Activated CD8-positive, alpha-beta memory T cell treated with anti-CD3 and anti-CD28 coated beads, Interleukin-2, amount 50 U/mL, for 24 hours (primary cell): ENCODE results near the gene IRF4.

Experiments used
- DNase-seq: peaks from one replicate; pipeline ENCODE4 v3.0.0-alpha.2; 2020; ENCODE audit errors: extremely low read depth

The IRF4 gene

DNA sequence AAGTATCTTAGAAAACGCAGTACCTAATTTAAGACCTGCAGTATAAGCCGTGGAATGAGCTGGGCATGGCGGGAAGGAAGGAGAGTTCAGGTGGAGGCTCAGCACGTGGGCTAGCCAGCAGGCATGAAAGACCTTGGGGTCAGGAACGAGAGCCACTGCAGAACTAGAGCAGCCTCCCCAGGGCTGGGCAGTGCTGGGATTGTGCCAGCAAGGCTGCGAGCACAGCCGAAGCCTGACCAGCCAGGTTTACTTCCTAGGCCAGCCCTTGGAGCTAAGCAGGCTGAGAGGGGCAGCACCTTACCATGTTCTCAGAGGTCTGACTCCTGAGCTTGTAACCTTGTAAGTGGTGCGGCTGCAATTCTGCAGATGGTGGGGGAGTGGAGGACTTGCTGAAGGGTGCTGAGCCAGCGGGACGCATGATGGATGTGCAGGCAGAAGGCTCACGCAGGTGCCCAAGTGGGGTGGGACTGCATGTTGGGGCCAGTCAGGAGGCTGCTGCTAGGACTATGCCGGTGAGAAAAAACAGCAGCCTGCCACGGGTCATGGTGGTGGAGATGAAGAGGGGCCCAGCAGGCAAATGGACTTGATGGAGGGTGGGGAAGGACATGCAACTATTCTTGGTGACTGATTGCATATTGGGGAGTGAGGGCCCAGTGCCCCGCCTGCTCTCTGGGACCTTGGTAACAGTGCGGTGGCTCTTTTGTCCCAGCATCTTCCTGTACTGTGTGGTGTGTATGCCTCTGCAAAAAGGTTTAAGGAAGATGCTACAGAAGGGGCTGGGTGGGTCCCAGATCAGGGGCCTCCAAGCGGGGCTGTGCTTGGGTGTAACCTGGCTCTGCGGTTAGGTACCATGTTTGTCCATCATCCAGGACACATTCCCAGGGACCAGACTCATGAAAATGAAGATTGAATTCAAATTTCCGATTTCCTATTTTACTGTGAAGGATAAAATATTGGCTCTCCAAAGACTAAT is 37.6 kb upstream of the IRF4 start:
- no peak for DNase-seq

DNA sequence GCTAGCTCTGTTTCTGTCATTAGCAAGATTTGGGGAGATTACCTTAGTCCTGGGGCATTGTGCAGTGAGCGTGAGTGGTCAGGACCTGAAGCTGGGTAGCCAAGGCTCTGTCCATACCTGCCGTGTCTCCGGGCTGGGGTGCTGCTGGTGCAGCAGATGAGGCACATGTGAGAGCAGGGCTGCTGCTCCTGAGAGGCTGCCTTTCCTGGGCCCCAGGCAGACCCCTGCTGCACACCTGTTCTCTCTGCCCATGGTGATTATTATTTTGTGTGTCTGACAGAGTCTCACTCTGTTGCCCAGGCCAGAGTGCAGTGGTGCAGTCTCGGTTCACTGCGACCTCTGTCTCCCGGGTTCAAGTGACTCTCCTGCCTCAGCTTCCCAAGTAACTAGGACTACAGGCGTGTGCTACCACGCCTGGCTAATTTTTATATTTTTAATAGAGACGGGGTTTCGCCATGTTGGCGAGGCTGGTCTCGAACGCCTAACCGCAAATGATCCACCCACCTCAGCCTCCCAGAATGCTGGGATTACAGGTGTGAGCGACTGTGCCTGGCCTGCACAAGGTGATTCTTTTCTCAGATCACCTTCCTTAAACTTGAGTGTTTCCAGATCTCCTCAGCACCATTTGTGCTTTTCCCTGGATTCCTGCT is 36.8 kb upstream of the IRF4 start:
- DNase-seq, result no peak

DNA sequence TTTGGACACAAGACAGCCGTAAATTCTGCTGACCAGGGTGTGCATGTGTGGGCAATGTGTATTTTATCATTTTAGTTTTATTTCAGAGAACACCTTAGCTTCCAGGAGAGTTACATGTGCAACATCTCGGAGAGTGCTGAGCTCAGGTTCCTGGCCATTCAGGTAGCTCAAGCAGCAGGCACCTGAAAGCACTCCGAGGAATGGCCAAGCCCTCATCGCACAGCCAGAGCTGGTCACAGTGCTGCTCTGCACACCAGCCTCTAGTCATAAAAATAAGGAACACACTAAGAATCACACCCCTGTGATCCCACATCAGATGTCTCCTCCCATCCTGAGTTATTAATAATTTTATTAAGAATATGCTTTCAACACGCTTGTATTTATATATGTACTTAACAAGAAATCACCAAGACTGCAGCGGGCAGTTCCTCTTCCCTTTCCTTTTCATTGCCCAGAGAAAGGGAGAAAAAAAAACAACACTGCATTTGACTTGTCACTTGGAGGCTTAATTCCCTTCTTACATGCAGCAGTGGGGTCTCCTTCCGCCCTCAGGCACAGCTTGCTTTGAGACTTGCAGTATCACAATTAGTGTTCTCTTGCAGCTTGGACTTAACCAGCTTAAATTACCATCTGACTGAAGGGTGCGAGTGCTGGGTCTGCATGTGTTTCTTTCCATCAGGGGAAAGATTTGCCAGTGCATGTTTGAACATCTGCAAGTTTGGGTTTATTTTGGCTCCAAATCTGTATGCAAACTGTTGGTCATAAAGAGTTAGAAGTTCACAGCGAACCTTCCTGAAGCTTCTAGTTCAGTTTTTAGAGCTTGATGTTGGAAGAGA is 36.0 kb upstream of the IRF4 start:
- DNase-seq, result no peak

DNA sequence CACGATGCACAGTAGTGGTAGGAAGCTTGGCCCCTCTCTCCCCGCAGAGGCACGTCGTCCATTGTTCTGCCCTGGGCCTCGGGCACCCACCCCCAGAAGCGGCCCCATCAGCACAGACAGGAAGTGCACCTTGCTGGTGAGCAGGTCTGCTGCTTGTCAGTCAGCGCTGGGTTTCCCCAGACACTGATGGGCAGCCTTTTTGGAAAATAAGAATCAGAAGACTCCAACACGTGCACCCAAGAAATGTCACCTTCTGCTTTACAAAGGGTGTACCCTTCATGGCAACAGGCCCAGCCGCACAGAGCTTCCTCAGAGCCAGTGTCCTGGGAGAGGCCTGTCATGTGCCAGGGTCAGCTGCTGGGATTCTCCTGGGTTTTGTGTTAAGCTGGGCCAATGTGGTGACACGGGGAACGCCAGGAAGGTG is 34.7 kb upstream of the IRF4 start:
- no peak for DNase-seq

DNA sequence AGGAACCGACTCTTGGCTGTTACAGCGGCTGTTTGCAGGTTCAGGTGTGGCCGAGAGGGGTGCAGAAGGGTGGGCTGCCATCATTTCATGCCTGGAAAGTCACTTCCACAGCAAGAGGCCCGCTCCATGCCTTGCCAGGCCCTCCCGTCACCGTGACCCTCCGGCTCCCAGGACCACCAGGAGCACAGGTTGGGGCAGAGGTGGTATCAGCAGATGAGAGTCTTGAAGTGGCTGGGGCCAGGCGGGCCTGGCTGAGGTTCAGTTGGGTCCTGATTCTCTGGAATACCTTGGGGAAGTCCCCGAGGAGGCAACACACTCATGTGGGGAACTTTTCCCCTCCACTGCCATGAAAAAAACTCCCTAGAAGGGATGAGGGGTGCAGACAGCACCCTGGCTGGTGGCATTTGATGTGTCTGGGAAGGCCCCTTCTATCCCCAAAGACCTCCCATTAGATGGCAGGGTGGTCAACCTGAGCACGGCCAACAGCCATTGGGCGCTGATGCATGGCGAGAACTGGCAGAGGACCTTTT is 34.2 kb upstream of the IRF4 start:
- no peak for DNase-seq

DNA sequence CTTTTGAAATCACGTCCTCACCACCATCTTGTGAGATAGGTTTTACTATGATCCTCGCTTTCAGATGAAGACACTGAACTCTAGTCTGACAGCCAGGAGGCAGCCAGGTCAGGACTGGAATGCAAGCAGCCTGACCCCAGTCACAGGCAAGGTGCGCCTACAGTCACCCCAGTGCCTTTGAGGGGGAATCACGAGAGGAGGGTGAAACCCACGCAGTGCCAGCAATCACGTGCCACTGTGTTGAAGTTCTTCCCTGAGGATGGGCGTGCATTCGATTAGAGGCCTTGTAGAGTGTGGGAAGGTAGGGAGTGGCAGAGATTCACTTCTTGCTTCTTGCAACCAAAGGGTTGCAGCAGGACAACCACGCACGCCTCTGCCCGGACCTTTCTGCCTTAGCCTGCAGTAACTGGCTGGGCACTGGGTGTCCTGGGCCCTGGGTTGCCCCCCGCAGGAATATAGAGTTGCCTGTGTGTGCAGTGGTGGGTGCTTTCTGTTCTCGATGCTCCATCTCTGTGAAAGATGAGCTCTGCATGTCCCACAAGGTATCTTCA is 33.7 kb upstream of the IRF4 start:
- no peak for DNase-seq

DNA sequence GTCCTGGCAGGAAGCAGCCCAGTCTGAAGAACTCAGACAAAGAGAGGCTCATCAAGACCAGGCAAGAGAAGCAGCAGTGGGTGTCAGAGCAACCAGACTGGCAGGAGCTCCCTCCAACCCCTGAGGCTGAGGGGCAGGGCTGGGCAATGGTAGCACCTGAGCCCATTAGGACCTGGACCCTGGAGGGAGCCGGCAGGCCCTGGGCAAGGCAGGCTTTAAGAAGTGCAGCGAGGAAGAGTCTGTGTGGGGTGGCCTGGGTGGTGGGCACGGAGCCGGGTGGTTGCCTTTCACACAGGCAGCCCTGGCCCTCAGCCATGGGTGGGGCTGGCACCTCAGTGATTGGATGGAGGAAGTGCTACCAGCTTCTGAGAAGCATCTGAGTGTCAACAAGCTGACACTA is 33.1 kb upstream of the IRF4 start:
- no peak for DNase-seq

DNA sequence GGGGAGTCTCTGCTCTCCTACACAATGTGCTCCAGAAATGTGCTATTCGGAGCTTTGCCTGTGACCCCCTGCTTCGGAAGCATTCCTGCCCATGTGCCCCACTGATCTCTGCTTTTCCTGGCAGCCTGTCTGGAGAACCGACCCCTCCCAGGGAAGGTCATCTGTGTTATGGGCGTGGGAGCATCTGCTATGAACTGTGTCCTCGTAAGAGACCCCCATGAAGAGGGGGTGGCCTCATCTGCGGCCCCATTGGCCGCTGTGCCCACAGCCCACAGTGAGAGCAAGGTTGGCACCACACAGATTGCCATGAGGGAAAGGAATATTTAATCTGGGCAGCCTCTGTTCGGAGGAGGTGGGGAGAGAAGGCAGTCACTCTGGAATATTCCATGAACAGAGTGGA is 32.7 kb upstream of the IRF4 start:
- no peak for DNase-seq

DNA sequence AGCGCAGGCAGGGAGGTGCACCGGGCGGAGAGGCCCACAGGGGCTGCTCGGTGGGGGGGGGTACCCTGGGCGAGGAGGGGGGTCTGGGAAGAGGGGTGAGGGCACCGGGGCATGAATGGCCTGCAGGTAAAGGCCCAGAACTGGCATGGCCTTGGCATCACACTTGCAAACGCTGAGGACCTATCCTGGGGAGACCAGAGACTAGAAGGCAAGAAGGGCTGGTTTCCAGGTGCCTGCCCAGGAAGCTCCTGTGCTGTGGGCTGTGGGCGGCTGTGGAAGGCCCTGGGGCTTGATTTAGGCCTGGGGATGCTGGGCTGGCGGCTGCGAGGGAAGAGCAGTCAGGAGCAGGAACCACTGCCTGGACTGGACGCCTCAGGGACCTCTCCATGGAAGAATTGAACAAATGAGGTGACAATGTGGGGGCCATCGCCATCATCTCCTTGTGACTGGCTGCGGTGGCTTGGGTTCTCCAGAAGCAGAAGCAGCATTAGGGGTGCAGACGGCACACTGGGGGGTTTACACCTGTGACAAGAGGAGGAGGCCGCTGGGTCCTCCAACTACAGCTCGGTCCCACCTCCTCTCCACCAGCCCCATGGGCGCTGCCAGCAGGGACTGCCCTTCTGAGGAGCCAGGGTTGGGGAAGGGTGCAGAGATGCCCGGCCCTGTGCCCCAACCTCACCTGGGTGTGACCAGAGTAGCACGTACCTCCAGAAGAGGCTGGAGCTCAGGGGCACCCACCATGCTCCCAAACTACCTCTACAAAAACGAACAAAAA is 32.1 kb upstream of the IRF4 start:
- no peak for DNase-seq

DNA sequence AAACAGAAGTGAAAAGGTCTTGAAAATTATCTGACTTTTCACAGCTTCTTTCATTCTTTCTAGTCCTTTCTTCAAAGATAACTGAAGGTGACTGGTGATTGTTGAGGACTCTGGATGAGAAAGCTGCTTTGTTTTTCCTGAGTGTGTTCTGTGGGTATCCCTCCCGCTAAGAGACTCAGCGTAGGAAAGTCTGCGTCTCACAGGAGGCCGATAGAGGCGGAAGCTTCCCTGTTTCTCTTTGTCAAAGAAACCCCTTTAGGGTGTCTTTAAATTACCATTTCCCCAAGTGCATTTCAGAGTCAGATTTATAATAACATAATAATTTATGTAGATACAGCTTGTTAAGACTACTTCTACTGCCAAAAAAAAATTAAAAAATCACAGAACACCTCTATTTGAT is 31.2 kb upstream of the IRF4 start:
- DNase-seq, result no peak

DNA sequence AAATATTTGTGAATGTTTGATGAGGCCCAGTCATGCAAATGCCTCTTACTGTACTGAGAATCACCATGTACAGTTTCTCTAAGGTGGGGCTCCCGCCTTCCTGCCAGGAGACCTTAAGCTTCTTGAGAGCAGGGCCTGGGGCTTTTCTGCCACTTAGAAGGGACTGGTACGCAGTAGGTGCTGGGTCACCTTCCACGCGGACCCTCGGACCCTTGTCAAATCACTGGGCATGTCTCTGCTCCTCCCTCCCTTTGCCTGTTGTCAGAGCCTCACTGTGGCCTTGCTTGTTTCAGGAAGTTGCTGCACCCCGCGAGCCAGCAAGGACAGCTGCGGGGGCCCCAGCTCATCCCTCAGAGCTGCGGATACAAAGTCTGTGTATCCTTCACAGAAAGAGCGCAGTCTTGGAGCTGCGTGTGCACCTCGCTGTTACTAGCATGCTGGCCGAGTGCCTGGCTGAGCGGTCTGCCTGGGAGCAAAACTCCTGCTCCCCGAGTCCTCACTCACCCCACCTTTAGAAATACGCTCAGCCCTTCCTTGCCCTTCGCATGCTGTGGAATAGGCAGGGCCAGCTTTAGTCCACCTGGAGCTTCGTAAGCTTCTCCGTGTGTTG is 30.7 kb upstream of the IRF4 start:
- no peak for DNase-seq

DNA sequence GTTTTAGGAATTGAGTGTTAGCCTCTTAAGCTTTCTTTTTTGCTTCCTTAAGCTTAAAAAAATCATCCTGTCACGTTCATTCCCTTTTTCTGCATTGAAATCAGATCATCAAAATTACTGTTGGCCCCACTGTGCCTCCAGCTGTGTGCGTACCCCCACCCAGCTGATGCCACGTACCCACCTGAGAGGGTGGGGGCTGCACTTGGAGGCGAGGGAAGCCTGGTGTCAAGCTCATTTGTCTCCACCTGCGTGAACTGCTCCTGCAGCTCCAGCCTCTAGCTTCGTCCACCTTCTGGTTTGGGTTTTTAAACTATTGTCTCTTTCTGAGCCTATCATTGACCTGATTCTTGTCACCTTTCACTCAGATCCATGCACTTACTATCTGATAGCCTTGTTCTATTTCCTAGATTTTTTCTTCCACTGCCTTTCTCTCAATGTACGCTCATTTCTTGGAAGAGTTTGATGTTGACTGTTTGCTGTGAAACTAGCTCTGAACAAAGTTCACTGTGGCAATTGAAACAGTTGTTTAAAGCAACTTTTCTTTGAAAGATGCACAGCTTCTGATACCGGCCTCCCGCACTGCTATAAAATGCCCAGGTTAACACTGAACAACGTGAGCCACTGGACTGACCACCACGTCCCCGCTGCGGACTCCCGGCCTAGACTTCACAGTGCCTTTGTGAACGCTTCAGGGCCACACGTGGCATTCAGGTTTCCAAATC is 30.0 kb upstream of the IRF4 start:
- DNase-seq, result no peak

DNA sequence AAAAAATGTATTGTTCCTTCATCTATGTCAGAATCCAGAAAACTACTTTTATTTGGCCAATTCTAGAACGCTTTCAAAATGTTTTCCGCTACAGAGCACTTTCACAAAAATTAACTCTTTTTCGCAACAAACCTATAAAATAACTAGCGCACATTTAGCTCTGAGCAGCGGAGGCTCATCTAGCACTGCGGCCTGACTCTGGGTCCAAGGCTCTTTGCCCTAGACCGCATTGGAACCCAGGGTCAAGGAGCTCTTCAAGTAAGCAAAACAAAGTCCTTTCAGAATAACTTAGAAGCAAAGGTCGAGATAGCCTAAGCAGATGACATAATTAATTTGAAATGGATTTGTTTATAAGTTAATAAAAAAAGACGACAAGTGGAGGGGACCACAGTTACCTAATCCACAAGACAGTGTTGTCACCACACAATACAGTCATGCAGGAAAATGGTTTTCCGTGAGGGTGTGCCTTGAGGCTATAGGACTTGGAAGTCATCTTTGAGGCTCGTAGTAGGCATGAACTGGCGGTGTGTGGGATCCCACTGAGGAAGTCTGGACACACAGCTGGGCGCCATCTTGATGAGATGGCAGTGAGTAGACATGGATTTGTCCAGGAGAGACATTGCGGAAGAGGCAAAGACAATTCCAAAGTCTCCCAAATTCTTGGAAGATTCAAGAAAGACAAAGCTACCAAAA is 29.2 kb upstream of the IRF4 start:
- no peak for DNase-seq

DNA sequence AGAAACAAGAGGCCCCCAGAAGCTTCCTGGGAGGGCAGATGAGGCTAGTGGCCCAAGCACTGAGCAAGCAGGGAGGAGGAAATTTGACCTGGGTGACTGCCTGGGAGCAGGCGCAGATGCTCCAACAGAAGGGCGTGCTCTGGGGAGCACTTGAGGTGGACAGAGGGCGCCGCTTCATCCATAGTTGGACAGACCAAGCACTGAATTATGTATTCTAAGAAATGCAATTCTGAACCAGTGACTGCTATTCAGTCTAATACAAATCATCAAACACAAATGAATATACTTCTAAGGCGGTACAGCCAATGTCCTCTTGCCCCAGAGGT is 28.7 kb upstream of the IRF4 start:
- no peak for DNase-seq

DNA sequence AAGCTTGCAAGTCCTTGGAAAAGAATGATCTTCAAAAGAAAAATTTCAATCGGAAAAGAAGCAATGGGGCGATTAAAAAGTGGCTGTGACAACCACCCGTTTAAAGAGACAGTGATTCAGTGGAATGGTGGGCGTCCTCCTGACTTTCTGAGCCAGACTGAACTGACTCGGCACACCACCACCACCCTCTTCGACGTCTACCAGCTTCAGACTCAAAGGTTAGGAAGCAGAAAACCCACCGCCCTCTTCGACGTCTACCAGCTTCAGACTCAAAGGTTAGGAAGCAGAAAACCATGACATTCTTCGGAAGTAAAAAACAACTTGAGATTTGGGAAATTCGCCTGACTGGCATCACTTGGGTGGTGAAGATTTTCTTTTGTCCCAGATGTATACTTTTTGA is 28.3 kb upstream of the IRF4 start:
- DNase-seq, result no peak

DNA sequence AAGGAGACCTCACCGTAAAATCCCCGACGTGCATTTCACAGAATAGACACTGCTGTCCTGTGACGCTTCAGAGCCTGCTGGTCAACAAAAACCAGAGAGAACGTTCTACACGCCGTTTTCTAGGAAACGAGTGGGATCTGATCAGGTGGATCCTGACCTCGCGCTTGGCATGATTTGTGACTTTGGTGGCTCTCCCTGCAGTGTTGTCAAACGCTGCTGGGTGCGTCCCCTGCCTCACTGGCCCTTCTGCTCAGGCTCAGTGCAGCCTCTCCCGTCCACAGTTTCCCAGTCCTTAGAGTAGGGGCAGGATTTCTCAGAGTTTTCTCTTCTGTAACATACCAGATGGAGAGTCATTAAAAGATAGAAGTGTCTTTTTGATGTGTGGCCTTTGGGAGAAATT is 27.6 kb upstream of the IRF4 start:
- DNase-seq, result no peak

DNA sequence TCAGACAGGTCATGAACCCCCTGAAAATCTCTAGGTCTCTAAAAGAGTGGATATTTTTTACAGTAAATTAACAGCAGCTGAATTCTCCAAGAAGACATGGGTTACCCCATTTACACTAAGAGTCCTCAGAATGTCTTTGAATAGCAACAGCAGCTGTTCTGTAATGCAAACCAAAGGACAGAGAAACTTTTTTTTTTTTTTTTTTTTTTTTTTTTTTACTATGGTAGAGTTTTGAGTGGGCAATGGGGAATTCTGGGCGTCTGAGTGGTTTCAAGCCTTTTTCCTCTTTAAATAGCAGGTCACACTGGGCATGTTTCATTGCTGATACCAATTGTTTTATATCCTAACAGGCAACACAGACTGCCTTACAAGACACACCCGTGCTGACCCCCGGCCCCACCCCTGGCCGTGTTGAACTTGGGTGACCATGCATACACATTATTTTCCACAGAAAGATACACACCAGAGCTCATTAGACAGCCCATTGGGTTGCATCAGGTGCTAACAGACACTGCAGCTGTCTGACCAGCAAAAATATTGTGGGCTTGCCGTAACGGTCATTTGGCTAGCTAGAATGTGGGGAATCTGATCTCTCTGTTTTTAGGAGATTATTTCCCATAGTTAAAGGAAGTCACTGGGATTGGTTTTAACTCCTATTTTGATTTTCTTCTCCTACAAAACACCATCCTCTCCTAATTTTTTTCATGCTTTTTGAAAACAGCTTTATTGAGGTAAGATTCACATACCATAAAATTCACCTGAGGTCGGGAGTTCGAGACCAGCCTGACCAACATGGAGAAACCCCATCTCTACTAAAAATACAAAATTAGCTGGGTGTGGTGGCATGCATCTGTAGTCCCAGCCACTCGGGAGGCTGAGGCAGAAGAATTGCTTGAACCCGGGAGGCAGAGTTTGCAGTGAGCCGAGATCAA is 26.7 kb upstream of the IRF4 start:
- DNase-seq, result no peak

DNA sequence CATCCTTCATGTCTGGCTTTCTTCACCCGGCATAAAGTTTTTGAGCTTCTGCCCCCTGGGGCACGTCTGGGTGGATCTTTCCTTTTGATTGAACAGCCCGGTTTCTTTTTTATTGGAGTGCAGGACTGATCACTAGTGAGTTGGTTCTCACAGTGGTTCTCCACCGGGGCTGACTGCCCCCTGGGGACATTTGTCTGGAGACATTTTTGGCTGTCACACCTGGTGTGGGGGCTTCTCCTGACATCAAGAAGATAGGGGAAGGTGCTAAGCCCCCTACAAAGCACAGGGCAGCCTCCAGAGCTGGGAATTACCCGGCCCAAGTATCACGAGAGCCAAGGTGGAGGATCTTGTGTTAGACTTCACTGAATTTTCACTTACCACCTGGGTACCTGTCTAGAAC is 25.7 kb upstream of the IRF4 start:
- no peak for DNase-seq
